NCI-H1092 treated with DMSO at 0.1 percent for 48 hours (cell line): Measurements from ENCODE around the gene PCLAF.
"Not testable (repeated sequence)": the region's sequence is repeated elsewhere in the genome, so short reads cannot be mapped to it uniquely, and the experiment has no call there.

Experiments used
- DNase-seq: peaks from one replicate; lab custom pipeline; 2025; lab: John Stamatoyannopoulos, UW

PCLAF gene

DNA sequence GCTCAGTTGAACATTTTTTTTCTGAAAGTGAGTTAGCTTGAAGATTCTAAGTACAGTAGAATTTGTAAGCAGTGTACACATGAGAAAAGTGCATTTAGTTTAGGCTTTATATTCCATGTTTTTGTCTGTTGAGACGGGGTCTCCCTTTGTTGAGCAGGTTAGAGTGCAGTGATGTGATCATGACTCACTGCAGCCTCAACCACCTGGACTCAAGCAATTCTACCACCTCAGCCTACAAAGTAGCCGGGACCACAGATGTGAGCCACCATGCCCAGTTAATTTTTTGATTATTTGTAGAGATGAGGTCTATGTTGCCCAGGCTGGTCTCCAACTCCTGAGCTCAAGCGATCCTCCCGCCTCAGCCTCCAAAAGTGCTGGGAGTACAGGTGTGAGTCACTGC lies 20.0 kb downstream of the PCLAF start:
- DNase-seq, result no peak

DNA sequence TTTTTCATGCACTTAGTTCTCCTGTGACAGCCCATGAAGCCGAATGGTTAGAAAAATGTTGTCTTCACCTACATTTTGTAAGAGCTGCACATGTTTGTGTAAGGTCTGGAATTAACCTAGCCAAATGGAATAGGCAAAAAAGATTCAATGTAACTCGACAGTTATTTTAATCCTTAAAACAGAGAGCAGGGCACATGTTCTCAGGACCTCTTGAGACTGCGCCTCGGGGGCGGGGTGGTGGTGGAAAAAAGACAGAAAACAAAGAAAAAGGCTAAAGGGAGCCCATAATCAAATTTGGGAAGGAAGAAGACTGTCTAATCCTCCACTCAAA lies 24.6 kb downstream of the PCLAF start:
- DNase-seq, result no peak

DNA sequence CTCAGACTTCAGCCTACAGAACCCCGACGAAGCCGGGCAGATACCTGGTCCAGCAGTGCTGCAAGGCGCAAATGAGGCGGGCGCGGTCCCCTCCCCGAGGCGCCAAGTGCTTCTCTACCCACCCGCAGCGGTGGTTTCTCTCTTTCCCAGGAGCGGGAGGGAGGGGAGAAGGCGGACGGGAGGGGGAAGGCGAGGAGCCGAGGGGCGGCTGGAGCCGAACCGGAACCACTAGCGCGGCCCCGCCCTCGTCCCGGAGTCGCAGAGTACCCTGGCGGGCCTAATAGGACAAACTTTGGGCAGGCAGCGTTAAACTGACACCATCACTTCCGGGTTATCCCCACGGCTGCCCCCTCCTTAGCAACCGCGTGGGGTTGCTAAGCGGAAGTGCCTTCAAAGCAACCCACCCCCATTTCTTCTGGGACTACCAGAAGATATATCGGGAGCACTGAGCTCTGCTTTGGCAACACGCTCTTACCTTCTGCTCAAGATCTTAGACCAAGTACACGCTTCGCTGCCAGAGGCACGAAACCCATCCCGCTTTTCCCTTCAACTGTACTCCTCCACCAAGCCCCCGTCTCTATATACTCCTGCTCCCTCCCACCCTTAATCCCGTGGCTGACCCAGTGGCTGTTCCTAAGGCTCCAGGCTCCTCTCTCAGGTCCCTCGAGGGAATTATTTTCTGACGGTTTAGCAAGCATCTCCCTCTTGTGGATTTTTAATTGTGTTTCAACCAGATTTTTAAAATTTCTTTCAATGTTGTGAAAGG lies 25.1 kb downstream of the PCLAF start, which contains the start of gene CSNK1G1:
Gene CSNK1G1, minus strand, starts transcription at position 230 of the 766 bp plus-strand sequence. CDS start 55,674 bp downstream, outside the sequence.
- DNase-seq, result peak; percentile 97

DNA sequence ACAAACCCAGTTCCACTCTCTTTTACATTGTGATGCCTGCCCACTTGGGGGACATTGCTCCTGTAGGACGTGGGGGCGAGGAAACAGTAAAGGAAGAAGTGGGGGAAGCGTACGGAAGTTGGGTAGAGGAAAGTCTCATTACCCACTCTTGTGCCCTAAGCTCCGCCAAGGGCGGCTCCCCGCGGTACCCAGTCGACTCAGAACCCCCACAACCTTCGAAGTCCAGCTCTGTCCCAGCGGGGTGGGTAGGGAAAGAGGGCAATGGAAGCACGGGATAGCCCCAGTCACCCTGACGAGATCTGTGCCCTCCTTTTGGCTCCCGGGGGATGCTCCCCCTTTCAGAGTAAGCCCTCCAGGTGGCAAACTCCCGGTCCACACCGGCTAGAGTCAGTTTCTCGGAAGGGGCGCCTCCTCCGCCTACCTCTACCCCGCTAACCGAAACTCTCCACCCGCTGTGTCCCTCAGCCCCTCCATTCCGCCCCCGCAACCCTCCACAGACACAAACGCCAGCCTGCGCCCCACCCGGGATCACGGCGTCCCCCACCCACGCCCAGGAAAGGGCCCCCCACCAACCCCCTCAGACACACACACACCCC lies 25.8 kb downstream of the PCLAF start:
- DNase-seq, result peak; percentile 7

DNA sequence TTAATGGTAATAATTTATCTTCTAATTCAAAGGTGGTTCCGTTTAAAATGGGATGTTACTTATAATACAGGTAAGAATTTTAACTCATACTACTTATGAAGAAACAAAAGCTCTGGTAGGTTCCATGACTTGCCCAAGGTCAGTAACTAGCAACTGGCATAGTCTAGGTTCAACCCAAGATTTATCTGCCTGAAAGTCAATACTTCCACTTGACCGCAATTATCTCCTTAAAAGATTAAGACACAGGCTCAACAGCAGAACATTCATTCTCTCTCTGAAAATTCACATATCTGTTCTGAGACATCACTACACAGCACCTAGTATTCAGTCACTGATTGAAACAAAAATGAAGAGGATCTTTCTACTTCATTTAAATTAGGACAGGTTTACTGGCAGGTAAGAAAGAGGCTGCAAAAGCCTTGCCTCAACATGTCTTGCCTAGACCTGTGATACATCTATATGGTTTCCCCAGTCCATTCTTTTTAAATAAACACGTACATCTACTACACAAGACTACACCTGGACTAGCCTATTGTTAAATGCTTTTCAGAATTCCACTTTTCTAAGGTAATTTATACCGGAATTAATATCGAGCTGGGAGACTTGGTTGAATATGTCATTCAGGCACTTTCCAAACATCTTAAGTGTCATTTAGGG lies 26.4 kb downstream of the PCLAF start:
- no peak for DNase-seq

DNA sequence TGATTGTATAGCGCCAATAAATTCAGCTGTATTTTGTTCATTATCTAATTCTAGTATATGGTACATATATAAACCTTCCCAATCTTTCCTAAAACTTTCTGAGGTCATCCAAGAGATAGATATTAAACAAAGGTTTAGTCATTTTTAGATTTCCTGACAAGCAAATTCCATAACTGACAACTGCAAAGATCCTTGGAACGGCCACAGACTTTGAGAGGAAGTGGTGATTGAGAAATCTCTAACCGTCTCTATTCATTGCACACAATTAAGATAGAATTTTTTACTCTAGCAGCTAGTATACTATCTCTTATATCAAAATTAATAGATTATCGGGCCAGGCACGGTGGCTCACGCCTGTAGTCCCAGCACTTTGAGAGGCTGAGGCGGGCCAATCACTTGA lies 30.0 kb downstream of the PCLAF start:
- DNase-seq, result no peak

DNA sequence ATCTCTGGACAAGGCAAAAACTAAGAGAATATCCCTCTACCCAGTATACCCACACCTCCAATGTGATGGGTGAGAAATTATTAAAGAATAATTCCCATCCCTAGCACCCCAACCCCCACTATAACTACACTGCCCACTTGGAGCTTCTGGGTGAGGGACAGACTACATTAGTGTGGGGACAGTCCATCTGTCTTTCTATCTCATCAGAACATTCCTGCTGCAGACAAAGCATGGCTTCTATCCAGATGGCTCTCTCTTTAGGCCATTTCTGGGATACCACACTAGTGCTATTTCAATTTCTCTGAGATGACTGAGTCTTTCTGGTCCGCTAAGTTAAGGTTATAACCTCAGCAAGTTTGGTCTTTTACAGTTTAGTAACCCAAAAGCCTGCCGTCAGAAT lies 31.9 kb downstream of the PCLAF start:
- no peak for DNase-seq

DNA sequence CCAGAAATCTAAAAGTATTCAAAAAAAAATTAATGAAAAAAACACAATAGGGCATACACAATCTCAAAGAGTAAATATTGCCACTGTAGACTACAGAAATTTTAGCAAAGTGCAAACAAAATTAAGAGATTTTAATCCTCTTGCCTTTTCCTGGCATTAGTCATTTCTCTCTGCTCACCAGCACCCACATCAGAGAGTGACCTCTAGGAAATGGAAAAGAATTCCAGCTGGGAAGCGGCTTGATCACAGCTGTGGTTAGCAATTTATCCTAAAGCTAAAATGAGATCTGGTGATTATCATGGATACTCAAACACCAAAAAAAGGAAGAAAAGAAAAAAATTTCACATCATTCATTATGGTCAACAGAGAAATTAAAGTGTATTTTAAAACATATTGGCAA lies 32.8 kb downstream of the PCLAF start:
- DNase-seq, result no peak

DNA sequence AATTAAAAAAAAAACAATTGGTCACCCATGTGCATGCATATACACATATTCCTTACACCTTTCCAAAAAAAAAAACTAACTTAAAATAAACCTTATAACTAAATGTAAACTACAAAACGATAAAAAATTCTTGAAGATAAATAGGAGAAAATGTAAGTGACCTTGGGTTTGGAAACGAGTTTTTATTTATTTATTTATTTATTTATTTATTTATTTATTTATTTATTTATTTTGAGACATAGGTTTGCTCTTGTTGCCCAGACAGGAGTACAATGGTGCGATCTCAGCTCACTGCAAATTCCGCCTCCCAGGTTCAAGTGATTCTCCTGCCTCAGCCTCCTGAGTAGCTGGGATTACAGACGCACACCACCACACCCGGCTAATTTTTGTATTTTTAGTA lies 35.0 kb downstream of the PCLAF start:
- not testable (repeated sequence) for DNase-seq

DNA sequence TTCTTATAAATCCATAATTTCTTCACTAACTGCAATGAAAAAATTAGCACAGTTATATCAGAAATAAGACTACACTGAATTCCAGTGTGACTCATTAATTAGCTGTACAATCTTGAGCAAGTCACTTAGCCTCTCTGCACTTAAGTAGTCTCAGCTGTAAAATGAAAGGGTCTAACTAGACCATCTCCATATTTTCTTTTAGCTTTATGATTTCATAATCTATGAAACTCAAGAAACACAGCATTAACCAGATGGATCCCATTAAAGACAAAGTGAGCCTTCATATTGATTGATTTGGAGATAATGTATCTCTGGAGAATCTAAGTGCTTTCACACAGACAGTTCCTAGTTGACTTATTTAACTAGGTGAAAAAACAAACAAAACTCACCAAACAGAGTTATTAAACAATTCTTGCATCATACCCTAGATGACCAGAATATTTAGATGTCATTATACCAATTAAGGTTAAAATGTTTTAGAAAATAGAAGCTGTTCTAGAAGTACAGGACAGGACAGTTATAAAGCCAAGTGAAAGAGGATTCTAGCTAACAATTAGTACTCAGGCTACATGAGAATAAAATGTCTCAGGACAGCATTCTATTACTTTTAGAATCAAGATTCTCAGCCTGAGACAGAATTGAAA lies 36.5 kb downstream of the PCLAF start:
- DNase-seq, result no peak

DNA sequence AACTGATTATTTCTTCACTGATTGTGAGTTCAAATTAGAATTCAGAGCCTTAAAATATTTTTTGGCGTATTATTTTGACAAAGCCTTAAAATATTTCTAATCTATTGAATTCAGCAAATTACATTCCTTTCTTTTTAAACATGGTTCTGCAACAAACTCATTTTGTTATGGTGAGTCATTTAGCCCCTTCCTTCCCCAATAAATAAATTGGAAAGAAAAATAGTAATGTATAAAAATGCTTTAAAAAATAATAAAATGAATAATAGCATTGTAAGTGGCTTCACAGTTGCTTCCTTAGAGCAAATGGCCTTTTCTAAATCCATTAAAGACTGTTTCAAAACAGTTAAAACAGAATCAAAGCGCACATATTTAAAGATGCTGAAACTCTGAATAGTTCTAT lies 37.4 kb downstream of the PCLAF start:
- no peak for DNase-seq

DNA sequence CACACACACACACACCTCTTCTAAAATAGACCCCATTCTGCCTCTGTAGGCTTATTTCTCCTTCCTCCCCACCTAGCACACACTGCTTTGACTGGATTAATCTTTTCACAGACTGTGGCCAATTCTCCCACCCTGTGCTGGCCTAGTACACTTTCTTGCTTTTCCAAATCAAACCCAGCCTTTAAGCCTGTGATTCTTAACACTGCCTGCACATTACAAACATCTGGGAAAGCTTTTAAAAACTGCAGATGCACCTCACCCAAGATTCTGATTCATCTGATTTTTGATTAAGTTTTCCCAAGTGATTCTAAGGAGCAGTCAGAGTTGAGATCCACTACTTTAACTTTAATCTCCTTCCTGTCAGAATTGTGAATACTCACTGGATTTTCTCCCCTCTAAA lies 38.0 kb downstream of the PCLAF start:
- DNase-seq, result no peak

DNA sequence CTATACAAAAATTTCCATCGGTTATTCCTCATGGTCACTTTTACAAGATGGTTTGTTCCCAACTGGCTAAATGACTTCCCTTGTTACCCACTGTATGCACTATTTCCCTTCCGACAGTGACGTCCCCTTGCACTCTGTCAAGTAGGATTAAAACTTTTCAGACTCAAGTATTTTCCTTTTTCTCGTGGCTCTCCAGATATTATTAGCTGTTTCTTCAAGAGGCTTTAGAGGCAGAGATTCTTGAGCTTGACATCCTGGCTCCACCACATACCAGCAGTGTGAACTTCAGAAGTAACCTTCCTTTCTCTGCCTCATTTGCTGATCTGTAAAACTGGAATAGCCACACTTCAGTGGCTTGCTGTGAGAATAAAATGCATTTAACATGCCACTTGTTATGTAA lies 39.3 kb downstream of the PCLAF start:
- DNase-seq, result no peak

DNA sequence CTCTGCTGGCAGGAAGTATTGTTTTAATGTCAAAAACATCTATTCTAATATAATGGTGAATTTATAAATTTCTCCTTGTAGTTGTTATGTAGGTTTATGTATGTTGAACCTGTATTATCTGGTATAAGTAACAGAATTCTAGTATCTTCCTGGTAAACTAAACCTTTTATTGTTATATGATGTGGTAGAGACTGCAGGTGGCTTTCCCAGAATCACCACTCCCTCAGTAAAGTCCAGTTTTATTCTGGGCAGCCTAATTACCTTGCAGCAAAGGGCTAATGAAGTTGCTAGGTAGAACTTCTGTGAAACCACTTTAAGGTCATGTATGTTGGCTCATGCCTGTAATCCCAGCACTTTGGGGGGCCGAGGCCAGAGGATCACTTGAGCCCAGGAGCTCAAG lies 40.9 kb downstream of the PCLAF start:
- no peak for DNase-seq

DNA sequence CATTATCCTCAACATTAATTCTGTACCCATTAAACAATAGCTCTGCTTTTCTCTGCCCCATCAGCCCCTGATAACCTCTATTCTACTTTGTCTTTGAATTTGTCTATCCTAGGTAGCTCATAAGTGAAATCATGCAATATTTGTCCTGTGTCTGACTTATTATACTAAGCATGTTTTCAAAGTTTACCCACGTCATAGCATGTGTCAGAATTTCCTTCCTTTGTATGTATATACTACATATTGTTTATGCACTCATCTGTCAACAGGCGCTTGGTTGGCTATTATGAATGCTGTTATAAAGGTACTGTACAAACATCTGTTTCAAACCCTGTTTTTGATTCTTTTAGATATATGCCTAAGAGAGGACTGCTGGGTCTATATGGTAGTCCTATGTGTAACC lies 43.5 kb downstream of the PCLAF start:
- DNase-seq, result no peak

DNA sequence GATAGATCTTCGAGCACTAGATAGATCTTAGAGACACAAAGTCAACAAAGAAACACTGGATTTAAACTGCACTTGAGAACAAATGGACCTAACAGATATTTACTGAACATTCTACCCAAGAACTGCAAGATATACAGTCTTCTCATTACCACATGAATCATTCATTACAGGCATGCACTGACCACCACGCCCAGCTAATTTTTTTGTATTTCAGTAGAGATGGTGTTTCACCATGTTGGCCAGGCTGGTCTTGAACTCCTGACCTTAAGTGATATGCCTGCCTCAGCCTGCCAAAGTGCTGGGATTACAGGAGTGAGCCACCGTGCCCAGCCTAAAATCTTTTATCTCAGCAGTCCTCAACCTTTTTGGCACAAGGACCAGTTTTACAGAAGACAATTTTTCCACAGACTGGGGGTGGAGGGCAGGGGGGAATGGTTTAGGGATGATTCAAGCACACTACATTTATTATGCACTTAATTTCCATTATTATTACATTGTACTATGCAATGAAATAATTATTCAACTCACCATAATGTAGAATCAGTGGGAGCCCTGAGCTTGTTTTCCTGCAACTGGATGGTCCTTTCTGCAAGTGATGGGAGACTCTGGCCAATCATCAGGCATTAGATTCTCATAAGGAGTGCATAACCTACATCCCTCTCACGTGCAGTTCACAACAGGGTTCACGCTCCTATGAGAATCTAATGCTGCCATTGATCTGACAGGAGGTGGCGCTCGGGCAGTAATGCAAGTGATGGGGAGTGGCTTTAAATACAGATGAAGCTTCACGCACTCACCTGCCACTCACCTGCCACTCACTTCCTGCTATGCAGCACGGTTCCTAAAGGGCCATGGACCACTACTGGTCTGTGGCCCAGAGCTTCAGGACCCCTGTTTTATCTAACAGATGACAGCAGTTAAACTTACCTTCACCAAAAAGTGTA lies 47.0 kb downstream of the PCLAF start:
- DNase-seq, result no peak

DNA sequence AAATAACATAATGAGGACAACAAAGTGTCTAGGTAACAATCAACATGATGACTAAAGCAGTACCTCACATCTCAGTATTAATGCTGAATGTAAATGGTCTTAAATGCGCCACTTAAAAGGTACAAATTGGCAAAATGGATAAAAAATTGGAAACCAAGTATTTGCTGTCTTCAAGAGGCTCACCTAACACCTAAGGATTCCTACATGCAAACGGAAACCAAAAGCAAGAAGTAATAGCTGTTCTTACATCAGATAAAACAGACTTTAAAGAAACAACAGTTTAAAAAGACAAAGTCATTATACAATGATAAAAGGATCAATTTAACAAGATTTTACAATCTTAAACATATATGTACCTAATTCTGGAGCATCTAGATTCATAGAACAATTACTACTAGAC lies 47.7 kb downstream of the PCLAF start:
- no peak for DNase-seq

DNA sequence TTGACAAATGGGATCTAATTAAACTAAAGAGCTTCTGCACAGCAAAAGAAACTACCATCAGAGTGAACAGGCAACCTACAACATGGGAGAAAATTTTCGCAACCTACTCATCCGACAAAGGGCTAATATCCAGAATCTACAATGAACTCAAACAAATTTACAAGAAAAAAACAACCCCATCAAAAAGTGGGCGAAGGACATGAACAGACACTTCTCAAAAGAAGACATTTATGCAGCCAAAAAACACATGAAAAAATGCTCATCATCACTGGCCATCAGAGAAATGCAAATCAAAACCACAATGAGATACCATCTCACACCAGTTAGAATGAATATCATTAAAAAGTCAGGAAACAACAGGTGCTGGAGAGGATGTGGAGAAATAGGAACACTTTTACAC lies 49.6 kb downstream of the PCLAF start:
- not testable (repeated sequence) for DNase-seq

DNA sequence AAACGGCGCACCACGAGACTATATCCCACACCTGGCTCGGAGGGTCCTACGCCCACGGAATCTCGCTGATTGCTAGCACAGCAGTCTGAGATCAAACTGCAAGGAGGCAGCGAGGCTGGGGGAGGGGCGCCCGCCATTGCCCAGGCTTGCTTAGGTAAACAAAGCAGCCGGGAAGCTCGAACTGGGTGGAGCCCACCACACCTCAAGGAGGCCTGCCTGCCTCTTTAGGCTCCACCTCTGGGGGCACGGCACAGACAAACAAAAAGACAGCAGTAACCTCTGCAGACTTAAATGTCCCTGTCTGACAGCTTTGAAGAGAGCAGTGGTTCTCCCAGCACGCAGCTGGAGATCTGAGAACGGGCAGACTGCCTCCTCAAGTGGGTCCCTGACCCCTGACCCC lies 54.3 kb downstream of the PCLAF start:
- DNase-seq, result not testable (repeated sequence)

DNA sequence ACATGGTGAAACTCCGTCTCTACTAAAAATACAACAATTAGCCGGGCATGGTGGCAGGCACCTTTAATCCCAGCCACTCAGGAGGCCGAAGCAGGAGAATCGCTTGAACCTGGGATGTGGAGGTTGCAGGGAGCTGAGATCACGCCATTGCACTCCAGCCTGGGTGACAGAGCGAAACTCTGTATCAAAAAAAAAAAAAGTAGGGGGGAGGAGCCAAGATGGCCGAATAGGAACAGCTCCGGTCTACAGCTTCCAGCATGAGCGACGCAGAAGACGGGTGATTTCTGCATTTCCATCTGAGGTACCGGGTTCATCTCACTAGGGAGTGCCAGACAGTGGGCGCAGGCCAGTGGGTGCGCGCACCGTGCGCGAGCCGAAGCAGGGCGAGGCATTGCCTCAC lies 54.8 kb downstream of the PCLAF start:
- DNase-seq, result not testable (repeated sequence)

DNA sequence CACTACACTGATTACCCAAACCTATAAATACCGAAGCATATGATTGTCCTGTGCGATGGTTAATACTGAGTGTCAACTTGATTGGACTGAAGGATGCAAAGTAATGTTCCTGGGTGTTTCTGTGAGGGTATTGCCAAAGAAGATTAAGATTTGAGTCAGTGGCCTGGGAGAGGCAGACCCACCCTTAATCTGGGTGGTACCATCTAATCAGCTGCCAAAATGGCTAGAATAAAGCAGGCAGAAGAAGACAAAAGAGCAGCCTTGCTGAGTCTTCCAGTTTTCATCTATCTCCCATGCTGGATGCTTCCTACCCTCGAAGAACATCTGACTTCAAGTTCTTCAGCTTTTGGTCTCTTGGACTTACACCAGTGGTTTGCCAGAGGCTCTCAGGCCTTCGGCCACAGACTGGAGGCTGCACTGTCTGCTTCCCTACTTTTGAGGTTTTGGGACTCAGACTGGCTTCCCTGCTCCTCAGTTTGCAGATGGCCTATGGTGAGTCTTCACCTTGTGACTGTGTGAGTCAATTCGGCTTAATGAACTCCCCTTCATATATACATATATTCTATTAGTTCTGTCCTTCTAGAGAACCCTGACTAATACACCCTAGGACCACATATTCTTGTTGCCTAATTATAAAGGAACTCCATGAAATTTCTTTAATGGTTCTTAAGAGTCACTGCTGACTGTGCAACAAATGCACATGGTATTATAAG lies 56.9 kb downstream of the PCLAF start:
- DNase-seq, result no peak
